Measurements from ENCODE around the gene FLNC.

- TF ChIP-seq, protein P1, sequence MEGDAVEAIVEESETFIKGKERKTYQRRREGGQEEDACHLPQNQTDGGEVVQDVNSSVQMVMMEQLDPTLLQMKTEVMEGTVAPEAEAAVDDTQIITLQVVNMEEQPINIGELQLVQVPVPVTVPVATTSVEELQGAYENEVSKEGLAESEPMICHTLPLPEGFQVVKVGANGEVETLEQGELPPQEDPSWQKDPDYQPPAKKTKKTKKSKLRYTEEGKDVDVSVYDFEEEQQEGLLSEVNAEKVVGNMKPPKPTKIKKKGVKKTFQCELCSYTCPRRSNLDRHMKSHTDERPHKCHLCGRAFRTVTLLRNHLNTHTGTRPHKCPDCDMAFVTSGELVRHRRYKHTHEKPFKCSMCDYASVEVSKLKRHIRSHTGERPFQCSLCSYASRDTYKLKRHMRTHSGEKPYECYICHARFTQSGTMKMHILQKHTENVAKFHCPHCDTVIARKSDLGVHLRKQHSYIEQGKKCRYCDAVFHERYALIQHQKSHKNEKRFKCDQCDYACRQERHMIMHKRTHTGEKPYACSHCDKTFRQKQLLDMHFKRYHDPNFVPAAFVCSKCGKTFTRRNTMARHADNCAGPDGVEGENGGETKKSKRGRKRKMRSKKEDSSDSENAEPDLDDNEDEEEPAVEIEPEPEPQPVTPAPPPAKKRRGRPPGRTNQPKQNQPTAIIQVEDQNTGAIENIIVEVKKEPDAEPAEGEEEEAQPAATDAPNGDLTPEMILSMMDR (IDR thresholded peaks at IDR 0.05), result no peak
- no peak for TF ChIP-seq EZH2phosphoT487 (IDR thresholded peaks at IDR 0.05)
Observed at GRCh38 chr7:128865996-128866877, 36.0 kb downstream of the FLNC start.
